ENCODE results near the gene RAMACL. TPM values are rescaled to one million over a fixed set of nuclear protein-coding genes. Genes with fewer than 3 reads are reported as not detected.
"Not testable (repeated sequence)": the region's sequence is repeated elsewhere in the genome, so short reads cannot be mapped to it uniquely, and the experiment has no call there.

Gene RAMACL
- total RNA-seq (2022), result 1.3 and 2.2 TPM in 2 replicates
- percentile 65 among the genes with signal in this experiment for Bru-seq, nascent RNA
- BruChase-seq, experiment 1, labeled RNA remaining after a 6-hour chase, result percentile 64 among the genes with signal in this experiment
- BruChase-seq, experiment 2, labeled RNA remaining after a 2-hour chase, result percentile 69 among the genes with signal in this experiment
- long read RNA-seq, partial matches to known transcripts, result 0 of 1 reads
- long read RNA-seq, other reads (novel, unspliced or antisense), result 0 of 1 reads

DNA sequence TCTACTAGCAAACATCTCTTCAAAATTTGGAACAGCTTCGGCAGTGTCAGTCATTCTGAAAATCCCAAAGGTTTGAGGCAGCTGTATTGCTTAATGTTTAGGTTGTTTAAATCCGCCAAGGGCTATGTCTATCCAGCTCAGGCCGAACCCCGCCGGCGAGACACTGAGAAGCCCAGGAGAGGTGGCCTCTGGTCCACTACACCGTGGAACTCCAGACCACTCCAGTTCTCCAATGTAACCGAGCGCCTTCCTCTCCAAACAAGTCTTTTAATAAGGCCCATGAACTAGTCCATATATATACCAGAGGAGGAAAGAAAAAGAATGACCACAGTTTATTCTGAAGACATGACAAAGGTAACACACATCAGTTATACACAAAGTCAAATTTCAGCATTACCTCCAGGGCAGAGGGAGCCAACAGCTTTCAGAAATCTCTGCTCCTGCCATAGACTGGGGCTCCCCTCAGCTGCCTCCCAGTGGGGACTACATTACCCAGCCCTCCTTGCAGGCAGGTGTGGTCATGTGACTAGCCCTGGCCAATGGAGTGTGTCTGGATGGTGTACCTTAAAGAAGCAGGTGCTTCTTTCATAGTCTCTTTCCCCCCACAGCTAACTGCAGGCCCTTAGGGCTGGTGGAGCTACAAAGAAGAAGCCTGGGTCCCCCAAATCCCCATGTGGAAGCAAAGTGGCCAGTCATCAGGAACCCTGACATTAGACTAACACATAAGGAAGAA lies at the start of gene RAMACL:
RAMACL (minus strand) TSS at position 255 of the 733 bp plus-strand sequence; CDS start at position 54, 201 bp downstream.
- Mint-ChIP-seq H3K4me1 (ENCODE audit: low read depth, unreplicated experiment) (peaks cover 18% of the 10 kb centered on the region), H3K36me3 (ENCODE audit: insufficient read depth, unreplicated experiment) (no peaks in the 10 kb centered on the region), H3K4me3 (ENCODE audit: low read depth, unreplicated experiment) (no peak within 1 kb of the TSS), H3K9me3 (ENCODE audit: low read depth, unreplicated experiment) (no peaks in the 10 kb centered on the region), H3K27ac (ENCODE audit: unreplicated experiment) (no peak within 1 kb of the TSS), H3K27me3 (ENCODE audit: unreplicated experiment) (no peaks in the 10 kb centered on the region)
- intact Hi-C loops (cut with micrococcal nuclease; ENCODE audit: unreplicated experiment), result no loop called here
- peak; percentile 61 for DNase-seq
- CTCF ChIA-PET, result no interaction called here
- no TSS peak for BruUV-seq (replicated peaks)
- TF ChIP-seq, protein P1, sequence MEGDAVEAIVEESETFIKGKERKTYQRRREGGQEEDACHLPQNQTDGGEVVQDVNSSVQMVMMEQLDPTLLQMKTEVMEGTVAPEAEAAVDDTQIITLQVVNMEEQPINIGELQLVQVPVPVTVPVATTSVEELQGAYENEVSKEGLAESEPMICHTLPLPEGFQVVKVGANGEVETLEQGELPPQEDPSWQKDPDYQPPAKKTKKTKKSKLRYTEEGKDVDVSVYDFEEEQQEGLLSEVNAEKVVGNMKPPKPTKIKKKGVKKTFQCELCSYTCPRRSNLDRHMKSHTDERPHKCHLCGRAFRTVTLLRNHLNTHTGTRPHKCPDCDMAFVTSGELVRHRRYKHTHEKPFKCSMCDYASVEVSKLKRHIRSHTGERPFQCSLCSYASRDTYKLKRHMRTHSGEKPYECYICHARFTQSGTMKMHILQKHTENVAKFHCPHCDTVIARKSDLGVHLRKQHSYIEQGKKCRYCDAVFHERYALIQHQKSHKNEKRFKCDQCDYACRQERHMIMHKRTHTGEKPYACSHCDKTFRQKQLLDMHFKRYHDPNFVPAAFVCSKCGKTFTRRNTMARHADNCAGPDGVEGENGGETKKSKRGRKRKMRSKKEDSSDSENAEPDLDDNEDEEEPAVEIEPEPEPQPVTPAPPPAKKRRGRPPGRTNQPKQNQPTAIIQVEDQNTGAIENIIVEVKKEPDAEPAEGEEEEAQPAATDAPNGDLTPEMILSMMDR (IDR thresholded peaks at IDR 0.05; ENCODE audit: unreplicated experiment), result no peak

DNA sequence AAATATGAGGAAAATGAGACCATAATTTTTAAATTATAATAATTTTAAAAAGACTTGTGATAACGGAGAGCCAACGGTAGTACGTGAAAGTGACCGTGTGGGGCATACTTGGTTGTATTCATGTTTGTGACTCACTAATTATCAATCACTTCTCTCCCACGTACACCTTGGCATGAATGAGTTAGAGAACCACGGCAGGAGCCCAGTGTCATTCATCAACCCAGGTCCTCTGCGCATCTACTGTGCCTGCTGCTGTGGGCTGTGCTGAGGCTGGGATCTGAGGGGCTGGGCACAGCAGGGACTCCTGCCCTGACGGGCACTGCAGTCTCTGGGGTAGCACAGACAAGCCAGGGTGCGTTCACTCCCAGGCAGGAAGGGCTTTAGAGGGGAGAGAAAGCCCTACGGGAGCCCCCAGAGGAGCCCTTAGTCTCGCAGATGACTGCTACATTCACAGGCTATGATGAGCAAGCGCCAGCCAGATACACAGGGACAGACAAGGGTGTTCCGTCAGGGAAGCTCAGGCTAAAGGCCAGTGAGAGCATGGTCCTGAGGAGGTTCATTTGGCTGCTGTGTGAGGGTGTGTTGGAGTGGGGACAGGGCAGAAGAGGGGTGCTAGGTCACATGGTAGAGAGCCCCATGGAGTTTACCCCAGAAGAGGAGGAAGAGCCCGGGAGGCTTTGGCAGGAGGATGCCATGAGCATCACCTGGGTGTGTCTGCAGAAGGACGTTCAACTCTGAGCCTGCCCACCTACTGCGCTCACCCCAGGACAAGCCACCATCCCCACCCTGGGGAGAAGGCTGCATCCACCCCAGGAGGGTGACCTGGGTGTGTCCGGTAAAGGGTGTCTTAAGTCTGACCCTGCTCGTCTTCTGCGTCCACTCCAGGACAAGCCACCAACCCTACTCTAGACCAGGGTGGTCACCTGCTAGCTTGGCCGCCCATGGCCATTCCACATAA lies 48.8 kb upstream of the RAMACL start:
- TF ChIP-seq, protein P1 (IDR thresholded peaks at IDR 0.05; ENCODE audit: unreplicated experiment), result no peak
- H3K36me3 Mint-ChIP-seq (ENCODE audit: insufficient read depth, unreplicated experiment), result no peaks in the 10 kb centered on the region
- no TSS peak for BruUV-seq (replicated peaks)
- no peak overlapping the region for H3K27ac Mint-ChIP-seq (ENCODE audit: unreplicated experiment)
- no peak overlapping the region for H3K4me3 Mint-ChIP-seq (ENCODE audit: low read depth, unreplicated experiment)
- CTCF ChIA-PET, result no interaction called here
- intact Hi-C loops (cut with micrococcal nuclease; ENCODE audit: unreplicated experiment), result no loop called here
- DNase-seq, result no peak
- peaks cover 8% of the 10 kb centered on the region for H3K4me1 Mint-ChIP-seq (ENCODE audit: low read depth, unreplicated experiment)
- H3K27me3 Mint-ChIP-seq (ENCODE audit: unreplicated experiment), result peaks cover 39% of the 10 kb centered on the region
- H3K9me3 Mint-ChIP-seq (ENCODE audit: low read depth, unreplicated experiment), result no peaks in the 10 kb centered on the region

DNA sequence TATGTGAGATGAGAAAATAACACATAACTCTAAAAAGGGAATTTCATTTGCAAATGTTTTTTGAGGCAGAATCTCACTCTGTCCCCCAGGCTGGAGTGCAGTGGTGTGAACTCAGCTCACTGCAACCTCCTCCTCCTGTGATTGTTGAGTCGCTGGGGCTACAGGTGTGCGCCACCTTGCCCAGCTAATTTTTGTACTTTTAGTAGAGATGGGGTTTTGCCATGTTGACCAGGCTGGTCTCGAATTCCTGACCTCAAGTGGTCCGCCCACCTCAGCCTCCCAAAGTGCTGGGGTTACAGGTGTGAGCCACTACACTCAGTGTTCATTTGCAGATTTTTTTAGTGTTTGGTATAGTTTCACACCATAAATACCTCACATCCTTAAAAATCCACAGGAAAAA lies 48.1 kb upstream of the RAMACL start:
- H3K4me1 Mint-ChIP-seq (ENCODE audit: low read depth, unreplicated experiment); BruUV-seq (replicated peaks); intact Hi-C loops (cut with micrococcal nuclease; ENCODE audit: unreplicated experiment); DNase-seq; H3K9me3 Mint-ChIP-seq (ENCODE audit: low read depth, unreplicated experiment); H3K36me3 Mint-ChIP-seq (ENCODE audit: insufficient read depth, unreplicated experiment); H3K4me3 Mint-ChIP-seq (ENCODE audit: low read depth, unreplicated experiment); CTCF ChIA-PET; H3K27ac Mint-ChIP-seq (ENCODE audit: unreplicated experiment): not testable (repeated sequence)
- H3K27me3 Mint-ChIP-seq (ENCODE audit: unreplicated experiment), result peaks cover 45% of the 10 kb centered on the region

DNA sequence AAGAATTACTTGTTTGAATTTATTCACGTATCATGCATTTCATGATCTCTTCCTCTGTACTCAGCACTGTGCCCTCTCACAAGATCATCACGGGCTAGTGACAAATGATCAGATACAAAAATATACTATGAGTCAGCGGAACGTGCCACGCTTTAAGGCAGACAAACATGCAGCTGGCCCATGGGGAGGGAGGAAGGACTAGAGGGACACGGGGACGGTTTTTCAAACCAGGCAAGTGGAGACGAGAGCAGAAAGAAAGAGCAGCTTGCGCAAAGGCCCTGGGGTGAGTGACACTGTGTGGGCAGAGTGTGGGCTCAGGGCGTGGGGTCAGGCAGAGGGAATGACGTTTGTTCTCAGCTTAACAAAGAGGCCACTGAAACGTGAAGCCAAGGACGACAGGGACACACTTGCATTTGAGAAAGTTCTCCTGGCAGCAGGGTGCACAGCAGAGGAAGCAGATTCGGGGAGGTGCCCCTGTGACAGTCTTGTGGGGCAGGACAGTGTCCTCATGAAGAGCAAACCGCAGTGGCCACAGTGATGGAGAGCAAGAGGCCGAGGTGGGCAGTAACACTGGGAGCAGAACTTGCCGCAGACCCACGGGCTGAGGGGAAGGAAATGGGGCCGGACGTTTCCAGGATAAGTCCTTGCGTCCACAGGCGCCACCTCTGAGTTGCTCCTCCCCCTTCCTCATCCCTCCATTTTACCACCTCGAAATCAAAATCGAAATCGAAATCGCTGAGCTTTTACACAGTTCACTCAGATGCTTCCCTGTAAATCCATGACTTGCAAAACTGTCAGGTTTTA lies 47.5 kb upstream of the RAMACL start:
- H3K36me3 Mint-ChIP-seq (ENCODE audit: insufficient read depth, unreplicated experiment), result no peaks in the 10 kb centered on the region
- H3K27ac Mint-ChIP-seq (ENCODE audit: unreplicated experiment), result no peak overlapping the region

More for the DNA sequence above, 47.5 kb upstream of the RAMACL start:
- no peak overlapping the region for H3K4me3 Mint-ChIP-seq (ENCODE audit: low read depth, unreplicated experiment)
- no peaks in the 10 kb centered on the region for H3K9me3 Mint-ChIP-seq (ENCODE audit: low read depth, unreplicated experiment)
- DNase-seq, result no peak
- CTCF ChIA-PET, result no interaction called here
- TF ChIP-seq, protein P1 (IDR thresholded peaks at IDR 0.05; ENCODE audit: unreplicated experiment), result no peak
- peaks cover 45% of the 10 kb centered on the region for H3K27me3 Mint-ChIP-seq (ENCODE audit: unreplicated experiment)
- no TSS peak for BruUV-seq (replicated peaks)
- intact Hi-C loops (cut with micrococcal nuclease; ENCODE audit: unreplicated experiment), result no loop called here
- no peaks in the 10 kb centered on the region for H3K4me1 Mint-ChIP-seq (ENCODE audit: low read depth, unreplicated experiment)

Measured in Calu3 (cell line).